ENCODE data around the gene BCDIN3D. TPM values are rescaled to one million over a fixed set of nuclear protein-coding genes. Genes with fewer than 3 reads are reported as not detected.
A peak's percentile ranks its signal among the peaks of the same experiment; 100 is the strongest.

BCDIN3D gene
- total and polyA plus RNA-seq, 8 donors = 0.58 to 14.7 (median 2.6) TPM; not detected in 1

DNA sequence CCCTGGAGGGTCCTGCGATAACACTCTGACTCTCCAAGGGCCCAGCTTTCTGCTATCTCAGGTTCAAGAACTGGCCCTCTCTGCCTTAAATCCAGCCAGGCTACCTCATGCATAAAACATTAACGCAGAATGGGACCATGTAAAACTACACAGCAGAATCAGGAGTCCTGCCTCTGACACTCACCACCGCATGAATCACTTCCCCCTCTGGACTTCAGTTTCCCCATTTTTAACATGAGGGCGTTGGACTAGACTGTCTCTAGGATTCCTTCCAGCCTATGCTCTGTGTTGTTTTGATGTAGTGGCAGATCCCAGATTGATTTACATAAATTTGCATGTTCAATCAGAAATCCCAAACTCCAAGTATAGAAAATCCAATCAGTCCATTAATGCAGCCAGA is 18.0 kb downstream of the BCDIN3D start:
- H3K27me3 ChIP-seq = no peaks in the 10 kb centered on the region
- no peak overlapping the region for H3K4me3 ChIP-seq
- H3K27ac ChIP-seq = peak overlapping the region in 4 of 5 donors; percentile 53 to 94 (median 93)
- H3K4me1 ChIP-seq = peaks cover 45 to 75% (median 62%) of the 10 kb centered on the region in 4 donors
- no peak for DNase-seq
- TF ChIP-seq, protein P1, sequence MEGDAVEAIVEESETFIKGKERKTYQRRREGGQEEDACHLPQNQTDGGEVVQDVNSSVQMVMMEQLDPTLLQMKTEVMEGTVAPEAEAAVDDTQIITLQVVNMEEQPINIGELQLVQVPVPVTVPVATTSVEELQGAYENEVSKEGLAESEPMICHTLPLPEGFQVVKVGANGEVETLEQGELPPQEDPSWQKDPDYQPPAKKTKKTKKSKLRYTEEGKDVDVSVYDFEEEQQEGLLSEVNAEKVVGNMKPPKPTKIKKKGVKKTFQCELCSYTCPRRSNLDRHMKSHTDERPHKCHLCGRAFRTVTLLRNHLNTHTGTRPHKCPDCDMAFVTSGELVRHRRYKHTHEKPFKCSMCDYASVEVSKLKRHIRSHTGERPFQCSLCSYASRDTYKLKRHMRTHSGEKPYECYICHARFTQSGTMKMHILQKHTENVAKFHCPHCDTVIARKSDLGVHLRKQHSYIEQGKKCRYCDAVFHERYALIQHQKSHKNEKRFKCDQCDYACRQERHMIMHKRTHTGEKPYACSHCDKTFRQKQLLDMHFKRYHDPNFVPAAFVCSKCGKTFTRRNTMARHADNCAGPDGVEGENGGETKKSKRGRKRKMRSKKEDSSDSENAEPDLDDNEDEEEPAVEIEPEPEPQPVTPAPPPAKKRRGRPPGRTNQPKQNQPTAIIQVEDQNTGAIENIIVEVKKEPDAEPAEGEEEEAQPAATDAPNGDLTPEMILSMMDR (IDR thresholded peaks at IDR 0.05) = no peak
- no peak for TF ChIP-seq POLR2AphosphoS5 (IDR thresholded peaks at IDR 0.05)
- no peak for TF ChIP-seq POLR2A (IDR thresholded peaks at IDR 0.05)
- TF ChIP-seq EP300 (IDR thresholded peaks at IDR 0.05) = no peak
- H3K36me3 ChIP-seq = peaks cover 0 to 8% (median 1%) of the 10 kb centered on the region in 4 donors
- H3K9me3 ChIP-seq = no peaks in the 10 kb centered on the region
- 65 to 78% (median 73%) methylated on average over 4 of the region's 4 CpGs for WGBS, 5 donors
- intact Hi-C loops (cut with DNase I; ENCODE audit: low total_unique reads) = no loop called here

DNA sequence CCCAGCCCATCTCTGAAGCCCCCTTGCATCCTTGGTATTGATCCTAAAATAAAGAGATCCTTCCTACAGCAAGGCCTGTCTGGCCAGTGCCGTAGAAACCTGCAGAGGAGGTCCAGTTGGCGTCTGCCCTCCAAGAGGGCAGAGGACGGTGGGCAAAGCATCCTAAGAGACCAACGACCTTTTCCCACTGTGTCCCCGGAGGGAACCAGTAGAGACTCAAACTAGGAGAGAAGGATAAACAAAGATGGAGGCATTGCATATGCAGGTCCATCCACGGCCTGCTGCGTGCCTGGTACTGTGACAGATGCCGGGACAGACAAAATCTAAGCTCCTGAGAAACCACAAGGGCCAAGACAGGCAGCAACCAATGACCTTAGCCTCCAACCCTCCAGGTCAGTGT is 18.5 kb downstream of the BCDIN3D start:
- DNase-seq = no peak
- Histone ChIP-seq H3K27ac (peak overlapping the region in 4 of 5 donors; percentile 53 to 94 (median 93)), H3K36me3 (peaks cover 0 to 8% (median 1%) of the 10 kb centered on the region in 4 donors), H3K4me1 (peaks cover 45 to 73% (median 63%) of the 10 kb centered on the region in 4 donors), H3K9me3 (no peaks in the 10 kb centered on the region), H3K4me3 (no peak overlapping the region), H3K27me3 (no peaks in the 10 kb centered on the region)
- intact Hi-C loops (cut with DNase I; ENCODE audit: low total_unique reads) = no loop called here
- 83 to 90% (median 89%) methylated on average over 8 of the region's 8 CpGs for WGBS, 5 donors
- no peak for TF ChIP-seq POLR2A (IDR thresholded peaks at IDR 0.05)
- no peak for TF ChIP-seq POLR2AphosphoS5 (IDR thresholded peaks at IDR 0.05)
- TF ChIP-seq EP300 (IDR thresholded peaks at IDR 0.05) = no peak
- TF ChIP-seq, protein P1 (IDR thresholded peaks at IDR 0.05) = no peak

DNA sequence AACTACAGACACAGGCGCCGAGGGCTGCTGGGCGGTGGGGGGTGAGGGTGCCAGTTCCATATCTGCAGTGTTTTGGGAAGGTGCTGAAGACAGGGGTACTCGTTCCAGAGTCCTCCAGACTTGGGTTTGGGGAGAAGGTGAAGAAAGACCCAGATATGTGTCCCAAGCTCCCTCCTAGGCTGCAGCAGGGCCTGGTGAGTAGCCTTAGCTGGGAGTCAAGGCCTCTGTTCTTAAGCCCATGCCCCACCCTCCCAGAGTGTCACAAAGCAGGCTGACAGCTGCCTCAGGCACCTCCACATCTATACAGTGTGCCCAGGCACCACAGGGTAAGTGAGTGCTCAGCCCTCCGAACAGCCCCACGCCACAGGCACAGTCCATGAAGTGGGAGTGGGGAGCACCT is 19.0 kb downstream of the BCDIN3D start:
- TF ChIP-seq EP300 (IDR thresholded peaks at IDR 0.05) = no peak
- no peak for TF ChIP-seq POLR2A (IDR thresholded peaks at IDR 0.05)
- no peak for TF ChIP-seq POLR2AphosphoS5 (IDR thresholded peaks at IDR 0.05)
- TF ChIP-seq, protein P1 (IDR thresholded peaks at IDR 0.05) = no peak
- H3K27me3 ChIP-seq = no peaks in the 10 kb centered on the region
- H3K36me3 ChIP-seq = peaks cover 0 to 8% (median 1%) of the 10 kb centered on the region in 4 donors
- WGBS, 5 donors = 85 to 93% (median 91%) methylated on average over 5 to 6 of the region's 6 CpGs
- H3K9me3 ChIP-seq = no peaks in the 10 kb centered on the region
- no peak for DNase-seq
- H3K4me1 ChIP-seq = peaks cover 40 to 69% (median 59%) of the 10 kb centered on the region in 4 donors
- H3K27ac ChIP-seq = peak overlapping the region in 3 of 5 donors; percentile 93 to 94 (median 93)
- H3K4me3 ChIP-seq = no peak overlapping the region
- intact Hi-C loops (cut with DNase I; ENCODE audit: low total_unique reads) = no loop called here

DNA sequence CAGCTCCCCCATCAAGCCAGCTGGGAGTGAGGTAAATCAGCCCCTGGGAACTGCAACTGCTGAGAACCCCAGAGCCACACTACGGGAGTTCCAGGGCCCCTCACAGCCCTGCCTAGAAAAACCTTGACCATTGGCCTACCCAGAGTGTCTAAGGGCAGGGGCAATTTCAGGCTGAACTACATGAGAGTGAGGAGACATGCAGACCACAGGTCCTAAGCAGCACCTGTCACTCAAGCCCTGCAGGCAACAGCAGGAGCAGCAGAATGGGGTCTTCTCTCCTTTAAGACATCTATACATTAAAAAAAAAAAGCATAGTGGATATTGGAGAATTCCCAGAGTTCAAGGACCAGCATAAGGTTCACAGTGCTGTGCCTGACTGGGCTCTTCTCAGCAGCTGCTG is 19.6 kb downstream of the BCDIN3D start:
- Histone ChIP-seq H3K4me1 (peaks cover 38 to 66% (median 54%) of the 10 kb centered on the region in 4 donors), H3K4me3 (no peak overlapping the region), H3K27me3 (no peaks in the 10 kb centered on the region), H3K36me3 (peaks cover 0 to 8% (median 1%) of the 10 kb centered on the region in 4 donors), H3K27ac (no peak overlapping the region), H3K9me3 (no peaks in the 10 kb centered on the region)
- TF ChIP-seq, protein P1 (IDR thresholded peaks at IDR 0.05) = no peak
- TF ChIP-seq POLR2A (IDR thresholded peaks at IDR 0.05) (no peak), EP300 (IDR thresholded peaks at IDR 0.05) (no peak), POLR2AphosphoS5 (IDR thresholded peaks at IDR 0.05) (no peak)
- DNase-seq = no peak
- intact Hi-C loops (cut with DNase I; ENCODE audit: low total_unique reads) = no loop called here
- 83 to 89% (median 85%) methylated on average over 1 of the region's 1 CpG for WGBS, 5 donors
